ENCODE measurements around the gene CSTB.

DNA sequence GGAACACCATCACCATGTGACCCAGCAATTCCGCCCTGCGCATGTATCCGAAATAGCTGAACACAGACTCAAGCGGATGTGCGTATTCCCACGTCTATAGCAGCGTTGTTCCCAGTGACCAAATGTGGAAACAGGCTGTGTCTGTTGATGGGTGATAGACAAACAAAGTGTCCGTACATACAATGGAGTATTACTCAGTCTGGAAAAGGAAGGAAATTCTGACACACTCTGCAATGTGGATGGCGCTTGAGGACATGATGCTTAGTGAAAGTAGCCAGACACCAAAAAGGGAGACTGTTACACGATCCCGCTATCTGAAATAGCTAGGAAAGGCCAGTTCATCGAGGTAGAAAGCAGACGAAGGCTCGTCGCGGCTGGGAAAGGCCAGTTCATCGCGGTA lies 31.4 kb downstream of the CSTB start:
- TF ChIP-seq CTCF (IDR thresholded peaks at IDR 0.05; ENCODE audit: poor library complexity), result no peak
- TF ChIP-seq EZH2 (IDR thresholded peaks at IDR 0.05; ENCODE audit: borderline replicate concordance), result no peak
- no peak for TF ChIP-seq EZH2phosphoT487 (IDR thresholded peaks at IDR 0.05; ENCODE audit: low read depth, severe bottlenecking, unreplicated experiment)

Measured in hepatocyte (in vitro differentiated cells).